Inferior parietal cortex (tissue), 1 donor: ENCODE results near the gene ZNF540.
"Not testable (repeated sequence)": the region's sequence is repeated elsewhere in the genome, so short reads cannot be mapped to it uniquely, and the experiment has no call there.

Source experiments
- DNase-seq: peaks from one replicate; pipeline ENCODE4 v3.0.0-alpha.2; 2016; ENCODE audit errors: extremely low spot score

The ZNF540 gene

GRCh38 chr19:37594304-37594981 is at the start of gene ZNF540, which contains the start of gene ZNF571:
ZNF540 (plus strand) TSS chr19:37594876; CDS start chr19:37598448, 3,572 bp downstream.
ZNF571 (minus strand) TSS chr19:37594792; CDS start chr19:37586676, 8,116 bp downstream.
- DNase-seq: peak; percentile 96

DNA sequence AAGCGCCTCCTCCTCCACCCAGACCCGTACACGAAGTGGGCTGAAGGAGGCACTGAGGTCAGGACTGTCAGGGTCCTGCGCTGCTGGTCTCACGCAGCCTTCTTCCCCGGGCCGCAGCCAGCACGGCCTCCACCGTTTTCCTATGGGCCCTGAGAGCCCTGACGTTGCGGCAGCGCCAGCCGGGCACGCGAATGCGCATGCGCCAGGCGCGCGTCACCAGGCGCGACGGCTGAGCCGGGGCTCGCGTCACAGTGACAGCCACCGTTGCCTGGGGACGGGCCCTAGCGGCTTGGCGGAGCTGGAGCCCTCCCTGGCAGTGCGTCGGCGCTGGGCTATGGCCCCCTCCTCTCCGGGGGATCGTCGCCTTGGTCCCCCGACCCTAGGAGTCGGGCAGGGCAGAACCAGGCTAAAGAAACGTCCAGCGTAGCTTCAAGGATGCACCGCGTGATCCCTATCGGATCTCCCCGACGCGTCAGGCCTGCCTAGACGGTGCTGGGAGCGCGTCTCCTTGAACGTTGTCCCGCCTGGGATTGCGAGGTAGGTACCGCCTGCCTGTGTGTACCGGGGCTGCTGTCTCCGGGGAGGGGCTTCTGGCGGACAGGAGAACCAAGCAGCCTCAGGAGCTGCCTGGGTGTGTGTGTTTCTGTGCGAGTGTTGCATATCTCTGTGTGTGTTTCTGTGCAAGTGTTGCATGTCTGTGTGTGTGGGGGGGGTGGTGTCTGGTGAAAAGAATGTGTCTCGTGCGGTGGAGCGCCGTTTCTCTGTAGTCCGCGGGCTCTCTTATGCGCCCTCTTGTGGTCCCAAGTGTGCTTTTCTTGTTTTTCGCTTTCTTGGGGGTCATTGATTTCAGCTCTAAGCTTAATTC is 43.3 kb upstream of the ZNF540 start:
- DNase-seq: no peak

GRCh38 chr19:37563518-37563917 is 31.2 kb upstream of the ZNF540 start:
- DNase-seq: no peak

DNA sequence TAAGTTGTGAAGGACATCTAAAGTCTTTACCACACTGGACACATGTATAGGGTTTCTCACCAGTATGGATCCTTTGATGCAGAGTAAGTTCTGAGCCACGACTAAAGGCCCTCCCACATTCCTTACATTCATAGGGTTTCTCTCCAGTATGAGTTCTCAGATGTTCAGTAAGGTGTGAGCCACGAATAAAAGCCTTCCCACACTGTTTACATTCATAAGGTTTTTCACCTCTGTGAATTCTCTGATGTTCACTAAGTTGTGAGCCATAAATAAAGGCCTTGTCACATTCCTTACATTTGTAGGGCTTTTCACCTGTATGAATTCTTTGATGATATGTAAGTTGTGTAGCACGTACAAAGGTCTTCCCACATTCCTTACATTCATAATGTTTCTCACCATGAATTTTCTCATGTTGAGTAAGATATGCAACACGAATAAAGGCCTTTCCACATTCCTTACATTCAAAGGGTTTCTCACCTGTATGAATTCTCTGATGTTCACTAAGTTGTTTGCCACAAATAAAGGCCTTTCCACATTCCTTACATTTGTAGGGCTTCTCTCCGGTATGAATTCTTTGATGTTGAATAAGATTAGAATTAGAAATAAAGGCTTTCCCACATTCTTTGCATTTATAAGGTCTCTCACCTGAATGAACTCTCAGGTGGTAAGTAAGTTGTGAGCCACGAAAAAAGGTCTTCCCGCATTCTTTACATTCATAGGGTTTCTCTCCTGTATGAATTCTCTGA is 29.9 kb upstream of the ZNF540 start:
- DNase-seq: no peak

DNA sequence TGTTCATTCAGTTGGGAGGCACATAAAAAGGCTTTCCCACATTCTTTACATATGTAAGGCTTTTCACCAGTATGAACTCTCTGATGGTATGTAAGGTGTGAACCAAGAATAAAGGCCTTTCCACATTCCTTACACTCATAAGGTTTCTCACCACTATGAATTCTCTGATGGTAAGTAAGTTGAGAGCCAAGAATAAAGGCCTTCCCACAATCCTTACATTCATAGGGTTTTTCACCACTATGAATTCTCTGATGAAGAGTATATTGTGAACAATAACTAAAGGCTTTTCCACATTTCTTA is 29.4 kb upstream of the ZNF540 start:
- DNase-seq: no peak

- no peak for DNase-seq
These were observed 22.5 kb upstream of the ZNF540 start for GRCh38 chr19:37572203-37572602.

GRCh38 chr19:37583340-37583739 is 11.3 kb upstream of the ZNF540 start:
- DNase-seq: no peak

- no peak for DNase-seq
These were observed 726 bp upstream of the ZNF540 start for GRCh38 chr19:37593996-37594303.

GRCh38 chr19:37594982-37595382 is 306 bp downstream of the ZNF540 start:
- DNase-seq: no peak

DNA sequence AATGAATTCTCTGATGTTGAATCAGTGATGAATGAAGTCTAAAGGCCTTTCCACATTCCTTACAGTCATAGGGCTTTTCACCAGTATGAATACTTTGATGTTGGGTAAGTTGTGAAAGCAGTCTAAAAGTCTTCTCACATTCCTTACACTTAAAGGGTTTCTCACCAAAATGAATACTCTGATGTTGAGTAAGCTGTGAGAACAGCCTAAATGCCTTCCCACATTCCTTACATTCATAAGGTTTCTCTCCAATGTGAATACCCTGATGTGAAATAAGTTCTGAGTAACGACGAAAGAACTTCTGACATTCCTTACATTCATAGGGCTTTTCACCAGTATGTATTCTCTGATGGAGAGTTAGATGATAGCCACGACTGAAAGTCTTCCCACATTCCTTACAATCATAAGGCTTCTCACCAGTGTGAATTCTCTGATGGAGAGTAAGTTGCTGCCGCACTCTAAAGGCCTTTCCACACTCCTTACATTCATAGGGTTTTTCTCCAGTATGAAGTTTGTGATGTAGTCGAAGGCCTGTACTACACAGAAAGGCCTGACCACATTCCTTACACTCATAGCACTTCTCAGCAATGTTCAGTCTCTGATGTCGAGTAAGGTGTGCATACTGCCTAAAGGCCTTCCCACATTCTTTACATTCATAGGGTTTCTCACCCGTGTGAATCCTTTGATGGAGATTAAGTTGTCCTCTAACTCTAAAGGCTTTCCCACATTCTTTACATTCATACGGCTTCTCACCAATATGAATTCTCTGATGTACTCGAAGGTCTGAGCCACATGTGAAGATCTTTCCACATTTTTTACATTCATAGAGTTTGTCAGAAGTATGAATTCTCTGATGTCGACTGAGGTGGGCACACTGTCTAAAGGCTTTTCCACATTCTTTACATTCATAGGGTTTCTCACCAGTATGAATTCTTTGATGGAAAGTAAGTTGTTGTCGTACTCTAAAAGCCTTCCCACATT is 40.7 kb downstream of the ZNF540 start:
- DNase-seq: no peak

- no peak for DNase-seq
These were observed 59.4 kb downstream of the ZNF540 start for GRCh38 chr19:37654118-37654517.

GRCh38 chr19:37654629-37655300 is 60.1 kb downstream of the ZNF540 start:
- DNase-seq: peak; percentile 34

DNA sequence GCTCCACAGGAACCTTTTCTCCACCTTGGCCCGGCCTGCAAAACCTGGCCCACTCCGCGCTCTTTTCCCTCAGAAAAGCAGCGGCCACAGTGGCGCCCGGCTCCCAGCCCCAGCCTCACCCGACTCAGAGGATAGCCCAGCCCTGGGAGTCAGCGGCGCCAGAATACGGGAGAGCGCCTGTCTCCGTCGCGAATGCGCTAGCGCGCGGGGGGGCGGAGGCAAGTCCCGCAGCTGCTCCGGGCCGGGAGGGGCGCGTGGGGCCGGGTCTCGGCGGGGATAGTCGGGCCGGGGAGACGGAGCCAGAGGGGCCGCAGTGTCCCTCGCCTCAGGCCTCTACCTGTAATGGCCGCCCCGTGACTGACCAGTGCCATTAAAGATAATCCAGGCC is 60.6 kb downstream of the ZNF540 start, which contains the start of gene ZFP30:
Gene ZFP30, minus strand, starts transcription at position 165 of the 388 bp plus-strand sequence. CDS start 7,643 bp downstream, outside the sequence.
- peak; percentile 90 for DNase-seq

DNA sequence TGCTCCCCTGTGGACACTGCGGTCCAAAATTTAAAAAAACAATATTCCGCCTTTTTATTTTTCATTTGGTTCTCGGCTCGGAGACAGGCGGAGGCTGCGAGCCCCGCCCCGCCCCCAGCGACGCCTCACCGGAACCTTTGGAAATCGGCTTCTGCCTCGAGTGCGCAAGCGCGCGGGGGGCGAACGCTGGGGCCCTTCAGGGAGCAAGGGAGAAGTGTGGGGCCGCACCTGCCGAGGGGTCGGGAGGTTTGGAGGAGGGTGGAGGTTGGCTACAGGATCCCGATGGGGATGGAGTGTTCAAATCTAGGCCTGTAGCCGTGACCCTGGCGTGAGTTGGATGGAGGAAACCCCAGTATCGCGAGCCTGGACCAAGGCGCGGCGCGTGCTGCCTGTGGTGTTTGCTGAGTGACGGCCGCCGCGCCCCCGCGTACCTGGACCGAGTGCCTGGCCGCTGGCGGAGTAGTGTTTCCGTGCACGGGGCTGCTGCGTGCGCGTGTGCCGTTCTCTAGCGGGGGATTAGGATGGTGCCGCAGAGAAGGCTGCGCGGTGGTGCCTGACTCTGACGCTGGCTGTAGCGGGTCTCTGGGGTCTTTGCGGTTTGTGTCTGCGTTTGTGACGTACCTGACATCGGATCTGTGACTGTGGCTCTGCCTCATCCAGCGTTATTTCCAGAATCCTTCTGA is 61.2 kb downstream of the ZNF540 start:
- DNase-seq: peak; percentile 84

- not testable (repeated sequence) for DNase-seq
These were observed 62.5 kb downstream of the ZNF540 start for GRCh38 chr19:37657157-37657556.
